Measurements from ENCODE around the gene QRICH2.

GRCh38 chr17:76304226-76305134, 3.6 kb downstream of the QRICH2 start:
- no peak for TF ChIP-seq SMARCB1 (IDR thresholded peaks at IDR 0.05; ENCODE audit: insufficient read length, low read depth)
- TF ChIP-seq POLR2A (conservative IDR thresholded peaks at IDR 0.05): no peak
- no peak for TF ChIP-seq CBX8 (IDR thresholded peaks at IDR 0.05; ENCODE audit: borderline replicate concordance, extremely low read depth, low read depth, low read length, poor library complexity, severe bottlenecking)
- no peak for TF ChIP-seq GATA2 (CRISPR knock-in tag; IDR thresholded peaks at IDR 0.05)
- TF ChIP-seq PATZ1 (CRISPR knock-in tag; IDR thresholded peaks at IDR 0.05; ENCODE audit: borderline replicate concordance): no peak
- TF ChIP-seq, protein P1, sequence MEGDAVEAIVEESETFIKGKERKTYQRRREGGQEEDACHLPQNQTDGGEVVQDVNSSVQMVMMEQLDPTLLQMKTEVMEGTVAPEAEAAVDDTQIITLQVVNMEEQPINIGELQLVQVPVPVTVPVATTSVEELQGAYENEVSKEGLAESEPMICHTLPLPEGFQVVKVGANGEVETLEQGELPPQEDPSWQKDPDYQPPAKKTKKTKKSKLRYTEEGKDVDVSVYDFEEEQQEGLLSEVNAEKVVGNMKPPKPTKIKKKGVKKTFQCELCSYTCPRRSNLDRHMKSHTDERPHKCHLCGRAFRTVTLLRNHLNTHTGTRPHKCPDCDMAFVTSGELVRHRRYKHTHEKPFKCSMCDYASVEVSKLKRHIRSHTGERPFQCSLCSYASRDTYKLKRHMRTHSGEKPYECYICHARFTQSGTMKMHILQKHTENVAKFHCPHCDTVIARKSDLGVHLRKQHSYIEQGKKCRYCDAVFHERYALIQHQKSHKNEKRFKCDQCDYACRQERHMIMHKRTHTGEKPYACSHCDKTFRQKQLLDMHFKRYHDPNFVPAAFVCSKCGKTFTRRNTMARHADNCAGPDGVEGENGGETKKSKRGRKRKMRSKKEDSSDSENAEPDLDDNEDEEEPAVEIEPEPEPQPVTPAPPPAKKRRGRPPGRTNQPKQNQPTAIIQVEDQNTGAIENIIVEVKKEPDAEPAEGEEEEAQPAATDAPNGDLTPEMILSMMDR (IDR thresholded peaks at IDR 0.05 in 2 of 3, conservative IDR thresholded peaks at IDR 0.05 in 1 of 3; ENCODE audit: insufficient read depth in 2 of 3, low read depth in 1 of 3, low read length in 3 of 3): no peak
- no peak for TF ChIP-seq RAD21 (CRISPR knock-in tag; conservative IDR thresholded peaks at IDR 0.05 in 1 of 2, IDR thresholded peaks at IDR 0.05 in 1 of 2)
- TF ChIP-seq FOXM1 (IDR thresholded peaks at IDR 0.05; ENCODE audit: low read depth): no peak
- TF ChIP-seq FOXM1 (CRISPR knock-in tag; IDR thresholded peaks at IDR 0.05; ENCODE audit: low read depth): no peak
- TF ChIP-seq PRMT5 (CRISPR knock-in tag; IDR thresholded peaks at IDR 0.05): no peak
- no peak for TF ChIP-seq SMARCA4 (IDR thresholded peaks at IDR 0.05)

Data from K562 (cell line).